Measurements from ENCODE around the gene QSER1. TPM values are rescaled to one million over a fixed set of nuclear protein-coding genes. Genes with fewer than 3 reads are reported as not detected.
A peak's percentile ranks its signal among the peaks of the same experiment; 100 is the strongest.

QSER1 gene
- total RNA-seq, 6 donors from 2014 or later, result 17.5 to 53.0 (median 23.1) TPM

- Histone ChIP-seq H3K36me3 (peaks cover 0 to 18% (median 2%) of the 10 kb centered on the region in 4 donors), H3K4me1 (peaks cover 0 to 3% (median 0%) of the 10 kb centered on the region in 4 donors), H3K4me3 (no peak overlapping the region), H3K9me3 (no peaks in the 10 kb centered on the region), H3K27ac (no peak overlapping the region), H3K27me3 (no peaks in the 10 kb centered on the region)
- no peak for TF ChIP-seq EP300 (IDR thresholded peaks at IDR 0.05)
- no peak for TF ChIP-seq POLR2AphosphoS5 (IDR thresholded peaks at IDR 0.05)
- no peak for TF ChIP-seq CTCF (IDR thresholded peaks at IDR 0.05)
- TF ChIP-seq POLR2A (IDR thresholded peaks at IDR 0.05), result no peak
- DNase-seq, result no peak
- 87 to 93% methylated on average over 1 of the region's 1 CpG for WGBS, 2 donors
- no peak for ATAC-seq (ENCODE audit: low FRiP score in 2 of 2)
These were observed 41.4 kb upstream of the QSER1 start for GRCh38 chr11:32851251-32851650.

- Histone ChIP-seq H3K36me3 (peaks cover 0 to 18% (median 2%) of the 10 kb centered on the region in 4 donors), H3K27me3 (no peaks in the 10 kb centered on the region), H3K9me3 (no peaks in the 10 kb centered on the region), H3K27ac (peak overlapping the region in 2 of 4 donors; percentile 42 to 44), H3K4me3 (no peak overlapping the region), H3K4me1 (peaks cover 0 to 3% (median 0%) of the 10 kb centered on the region in 4 donors)
- DNase-seq, result peak in 1 of 2 donors; percentile 75
- TF ChIP-seq CTCF (IDR thresholded peaks at IDR 0.05) (no peak), POLR2AphosphoS5 (IDR thresholded peaks at IDR 0.05) (no peak), EP300 (IDR thresholded peaks at IDR 0.05) (peak in 1 of 4 donors; percentile 53), POLR2A (IDR thresholded peaks at IDR 0.05) (no peak)
- WGBS, 2 donors, result 36 to 58% methylated on average over 4 of the region's 4 CpGs
- ATAC-seq (ENCODE audit: low FRiP score in 2 of 2), result peak; percentile 68 to 89
These were observed 40.4 kb upstream of the QSER1 start for GRCh38 chr11:32852207-32852606.

GRCh38 chr11:32855601-32856000, 37.0 kb upstream of the QSER1 start:
- H3K4me1 ChIP-seq, result no peaks in the 10 kb centered on the region
- no peak overlapping the region for H3K4me3 ChIP-seq
- no peaks in the 10 kb centered on the region for H3K9me3 ChIP-seq
- H3K36me3 ChIP-seq, result peaks cover 0 to 18% (median 2%) of the 10 kb centered on the region in 4 donors
- DNase-seq, result no peak
- no peak overlapping the region for H3K27ac ChIP-seq
- H3K27me3 ChIP-seq, result no peaks in the 10 kb centered on the region
- 73 to 79% methylated on average over 2 of the region's 2 CpGs for WGBS, 2 donors
- no peak for ATAC-seq (ENCODE audit: low FRiP score in 2 of 2)
- TF ChIP-seq EP300 (IDR thresholded peaks at IDR 0.05), result no peak
- no peak for TF ChIP-seq POLR2AphosphoS5 (IDR thresholded peaks at IDR 0.05)
- no peak for TF ChIP-seq POLR2A (IDR thresholded peaks at IDR 0.05)
- no peak for TF ChIP-seq CTCF (IDR thresholded peaks at IDR 0.05)

- H3K36me3 ChIP-seq, result peaks cover 0 to 10% (median 0%) of the 10 kb centered on the region in 4 donors
- H3K27me3 ChIP-seq, result no peaks in the 10 kb centered on the region
- no peak for TF ChIP-seq POLR2AphosphoS5 (IDR thresholded peaks at IDR 0.05)
- TF ChIP-seq CTCF (IDR thresholded peaks at IDR 0.05), result peak in 1 of 6 experiments; percentile 5
- H3K9me3 ChIP-seq, result no peaks in the 10 kb centered on the region
- no peaks in the 10 kb centered on the region for H3K4me1 ChIP-seq
- H3K4me3 ChIP-seq, result no peak overlapping the region
- DNase-seq (no peak), ATAC-seq (ENCODE audit: low FRiP score in 2 of 2) (no peak)
- 84 to 88% methylated on average over 1 of the region's 1 CpG for WGBS, 2 donors
- no peak overlapping the region for H3K27ac ChIP-seq
These were observed 33.9 kb upstream of the QSER1 start for GRCh38 chr11:32858731-32859130.

- H3K9me3 ChIP-seq, result no peaks in the 10 kb centered on the region
- TF ChIP-seq POLR2AphosphoS5 (IDR thresholded peaks at IDR 0.05) (no peak), POLR2A (IDR thresholded peaks at IDR 0.05) (no peak), EP300 (IDR thresholded peaks at IDR 0.05) (no peak), CTCF (IDR thresholded peaks at IDR 0.05) (no peak)
- H3K4me1 ChIP-seq, result no peaks in the 10 kb centered on the region
- WGBS, 2 donors, result 86 to 90% methylated on average over 3 of the region's 3 CpGs
- H3K4me3 ChIP-seq, result no peak overlapping the region
- DNase-seq (no peak), ATAC-seq (ENCODE audit: low FRiP score in 2 of 2) (no peak)
- H3K36me3 ChIP-seq, result no peaks in the 10 kb centered on the region
- no peak overlapping the region for H3K27ac ChIP-seq
- H3K27me3 ChIP-seq, result no peaks in the 10 kb centered on the region
These were observed 30.6 kb upstream of the QSER1 start for GRCh38 chr11:32861850-32862577.
